Colonic mucosa (tissue), 4 donors: Measurements from ENCODE around the gene SPTY2D1. TPM values are rescaled to one million over a fixed set of nuclear protein-coding genes. Genes with fewer than 3 reads are reported as not detected.
"Not testable (repeated sequence)": the region's sequence is repeated elsewhere in the genome, so short reads cannot be mapped to it uniquely, and the experiment has no call there.

Experiments used
- DNase-seq: peaks from one replicate; pipeline ENCODE4 v3.0.0-alpha.2; 2020
- H3K27ac ChIP-seq: fragments of 200-600 bp; one replicate; pipeline ENCODE4 v1.8.0; 2021
- H3K27me3 ChIP-seq: fragments of 200-600 bp; one replicate; pipeline ENCODE4 v1.8.0; 2021
- H3K36me3 ChIP-seq: fragments of 200-600 bp; one replicate; pipeline ENCODE4 v1.8.0; 2021
- H3K4me1 ChIP-seq: fragments of 200-600 bp; one replicate; pipeline ENCODE4 v1.8.0; 2021; ENCODE audit warnings: mild to moderate bottlenecking
- H3K4me3 ChIP-seq: fragments of 200-600 bp; one replicate; pipeline ENCODE4 v1.8.0; 2021
- H3K9ac ChIP-seq, 2 donors: one replicate each; pipeline ENCODE4 v1.7.0; 2013; ENCODE audit warnings: control low read depth in 2 of 2, low read depth in 2 of 2, low read length in 2 of 2
- H3K9me3 ChIP-seq: fragments of 200-600 bp; one replicate; pipeline ENCODE4 v1.8.0; 2021
- CTCF ChIP-seq: fragments of 200-600 bp; IDR thresholded peaks from one replicate; pipeline ENCODE4 v1.8.0; 2022; ENCODE audit warnings: antibody characterized with exemption, mild to moderate bottlenecking
- intact Hi-C: fragments of 100-400 bp; cut with DNase I; formaldehyde crosslinking; loops from one replicate; pipeline ENCODE4 v1.14.1; 2022
- total RNA-seq, 2 donors: library from RNA; stranded (reverse); fragmentation: NEBNext Ultra II Directional in 1 of 2; extraction: Animal tissue kit (Norgen Biotek cat#: 25700) in 1 of 2; gene quantifications; one replicate each; pipeline ENCODE4 v1.2.1, GENCODE V29; 2021
- donor health status: healthy.
- donor health status: DM: no; HTN: no; CAD: no.
- donor health status: DM: no; HTN: no; CAD: no.

SPTY2D1 gene, protein sequence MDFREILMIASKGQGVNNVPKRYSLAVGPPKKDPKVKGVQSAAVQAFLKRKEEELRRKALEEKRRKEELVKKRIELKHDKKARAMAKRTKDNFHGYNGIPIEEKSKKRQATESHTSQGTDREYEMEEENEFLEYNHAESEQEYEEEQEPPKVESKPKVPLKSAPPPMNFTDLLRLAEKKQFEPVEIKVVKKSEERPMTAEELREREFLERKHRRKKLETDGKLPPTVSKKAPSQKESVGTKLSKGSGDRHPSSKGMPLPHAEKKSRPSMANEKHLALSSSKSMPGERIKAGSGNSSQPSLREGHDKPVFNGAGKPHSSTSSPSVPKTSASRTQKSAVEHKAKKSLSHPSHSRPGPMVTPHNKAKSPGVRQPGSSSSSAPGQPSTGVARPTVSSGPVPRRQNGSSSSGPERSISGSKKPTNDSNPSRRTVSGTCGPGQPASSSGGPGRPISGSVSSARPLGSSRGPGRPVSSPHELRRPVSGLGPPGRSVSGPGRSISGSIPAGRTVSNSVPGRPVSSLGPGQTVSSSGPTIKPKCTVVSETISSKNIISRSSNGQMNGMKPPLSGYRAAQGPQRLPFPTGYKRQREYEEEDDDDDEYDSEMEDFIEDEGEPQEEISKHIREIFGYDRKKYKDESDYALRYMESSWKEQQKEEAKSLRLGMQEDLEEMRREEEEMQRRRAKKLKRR
- total RNA-seq: 10 to 100 TPM; 21.9 to 22.6 TPM

GRCh38 chr11:18634140-18635032 lies at the start of gene SPTY2D1:
Gene SPTY2D1, minus strand, starts transcription at chr11:18634342. Its CDS starts 85 bp downstream, at chr11:18634257.
- no peak for TF ChIP-seq CTCF
- H3K36me3 ChIP-seq: no peaks in the 10 kb centered on the region
- H3K9me3 ChIP-seq: no peaks in the 10 kb centered on the region
- H3K9ac ChIP-seq: peak within 1 kb of the TSS; percentile 83 to 96
- H3K27ac ChIP-seq: peak within 1 kb of the TSS; percentile 92
- no peaks in the 10 kb centered on the region for H3K27me3 ChIP-seq
- intact Hi-C loops: loop anchor here (10.0 kb wide), 1 partner anchor 50 kb away; the partner anchor contains the start of gene UEVLD
- peaks cover 6% of the 10 kb centered on the region for H3K4me1 ChIP-seq
- DNase-seq: peak; percentile 99
- peak within 1 kb of the TSS; percentile 80 for H3K4me3 ChIP-seq

DNA sequence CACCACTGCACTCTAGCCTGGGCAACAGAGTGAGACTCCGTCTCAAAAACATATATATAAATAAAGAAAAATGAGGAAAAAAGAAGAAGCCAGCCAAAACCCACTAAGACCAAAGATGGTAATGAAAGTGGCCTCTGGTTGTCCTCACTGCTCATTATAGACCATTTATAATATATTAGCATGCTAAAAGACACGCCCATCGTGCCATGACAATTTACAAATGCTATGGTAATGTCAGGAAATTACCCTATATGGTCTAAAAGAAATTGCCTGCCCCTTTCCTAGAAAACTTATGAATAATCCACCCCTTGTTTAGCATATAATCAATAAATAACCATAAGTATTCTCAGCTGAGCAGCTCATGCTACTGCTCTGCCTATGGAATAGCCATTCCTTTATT lies 48.3 kb upstream of the SPTY2D1 start:
- TF ChIP-seq CTCF: no peak
- Histone ChIP-seq H3K36me3 (no peaks in the 10 kb centered on the region), H3K4me1 (no peaks in the 10 kb centered on the region), H3K27me3 (no peaks in the 10 kb centered on the region), H3K4me3 (no peak overlapping the region), H3K27ac (no peak overlapping the region), H3K9ac (no peak overlapping the region), H3K9me3 (no peaks in the 10 kb centered on the region)
- intact Hi-C loops: no loop called here
- DNase-seq: no peak

GRCh38 chr11:18681949-18682348 lies 47.8 kb upstream of the SPTY2D1 start:
- DNase-seq: not testable (repeated sequence)

DNA sequence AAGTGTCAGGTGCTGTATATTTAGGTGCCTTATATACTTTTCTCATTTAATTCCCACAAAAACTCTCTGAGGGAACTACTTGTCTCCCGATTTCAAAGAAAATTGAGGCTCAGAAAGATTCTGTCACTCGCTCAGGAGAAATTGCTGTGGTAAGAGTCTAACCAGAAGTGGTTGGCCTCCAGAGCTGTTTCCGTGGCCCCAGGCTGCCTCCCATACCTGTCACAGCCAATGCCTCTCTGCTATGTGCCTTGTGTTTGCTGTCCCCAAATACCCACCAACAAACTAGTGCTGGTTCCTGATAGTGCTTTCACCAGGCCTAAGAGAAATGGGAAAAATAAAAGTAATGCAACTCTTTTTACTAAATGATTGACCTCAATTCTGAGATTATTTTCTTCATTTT lies 43.4 kb upstream of the SPTY2D1 start:
- Histone ChIP-seq H3K4me1 (no peaks in the 10 kb centered on the region), H3K4me3 (no peak overlapping the region), H3K27ac (no peak overlapping the region), H3K36me3 (no peaks in the 10 kb centered on the region), H3K9ac (no peak overlapping the region), H3K9me3 (no peaks in the 10 kb centered on the region), H3K27me3 (no peaks in the 10 kb centered on the region)
- TF ChIP-seq CTCF: no peak
- no peak for DNase-seq
- intact Hi-C loops: no loop called here

More at GRCh38 chr11:18681949-18682348, 47.8 kb upstream of the SPTY2D1 start:
- H3K4me3 ChIP-seq, H3K9me3 ChIP-seq, H3K36me3 ChIP-seq, H3K27me3 ChIP-seq, H3K27ac ChIP-seq, H3K4me1 ChIP-seq, intact Hi-C loops, H3K9ac ChIP-seq: not testable (repeated sequence)

DNA sequence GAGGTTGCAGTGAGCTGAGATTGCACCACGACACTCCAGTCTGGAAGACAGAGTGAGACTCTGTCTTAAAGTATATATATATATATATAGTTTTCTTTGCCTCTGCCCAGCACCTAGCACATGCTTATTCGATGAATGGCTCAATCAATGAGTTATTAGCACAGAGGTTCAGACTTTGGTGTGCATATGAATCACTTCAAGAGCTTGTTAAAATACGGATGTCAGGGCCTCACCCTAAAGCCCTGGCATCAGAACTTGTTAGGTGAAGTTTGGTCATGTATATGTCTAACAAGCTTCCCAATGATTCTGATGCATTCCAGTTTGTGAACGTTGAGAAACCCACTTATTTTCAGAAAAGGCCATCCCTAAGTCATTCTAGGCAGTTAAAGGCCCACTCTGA lies 42.7 kb upstream of the SPTY2D1 start:
- H3K36me3 ChIP-seq: no peaks in the 10 kb centered on the region
- TF ChIP-seq CTCF: no peak
- H3K9ac ChIP-seq: no peak overlapping the region
- no peaks in the 10 kb centered on the region for H3K4me1 ChIP-seq
- H3K27me3 ChIP-seq: no peaks in the 10 kb centered on the region
- H3K9me3 ChIP-seq: no peaks in the 10 kb centered on the region
- no peak overlapping the region for H3K27ac ChIP-seq
- DNase-seq: no peak
- no peak overlapping the region for H3K4me3 ChIP-seq
- intact Hi-C loops: no loop called here

- H3K9ac ChIP-seq, H3K27ac ChIP-seq, H3K9me3 ChIP-seq, H3K27me3 ChIP-seq, H3K4me1 ChIP-seq, DNase-seq, H3K4me3 ChIP-seq, H3K36me3 ChIP-seq, intact Hi-C loops: not testable (repeated sequence)
These were observed 38.1 kb upstream of the SPTY2D1 start for GRCh38 chr11:18672209-18672608.
